Measurements from ENCODE around the gene KMT2B. TPM values are rescaled to one million over a fixed set of nuclear protein-coding genes. Genes with fewer than 3 reads are reported as not detected.
"Not testable (repeated sequence)": the region's sequence is repeated elsewhere in the genome, so short reads cannot be mapped to it uniquely, and the experiment has no call there.

KMT2B gene
- total RNA-seq, 1 experiment from 2014 or later = 10.8 TPM

DNA sequence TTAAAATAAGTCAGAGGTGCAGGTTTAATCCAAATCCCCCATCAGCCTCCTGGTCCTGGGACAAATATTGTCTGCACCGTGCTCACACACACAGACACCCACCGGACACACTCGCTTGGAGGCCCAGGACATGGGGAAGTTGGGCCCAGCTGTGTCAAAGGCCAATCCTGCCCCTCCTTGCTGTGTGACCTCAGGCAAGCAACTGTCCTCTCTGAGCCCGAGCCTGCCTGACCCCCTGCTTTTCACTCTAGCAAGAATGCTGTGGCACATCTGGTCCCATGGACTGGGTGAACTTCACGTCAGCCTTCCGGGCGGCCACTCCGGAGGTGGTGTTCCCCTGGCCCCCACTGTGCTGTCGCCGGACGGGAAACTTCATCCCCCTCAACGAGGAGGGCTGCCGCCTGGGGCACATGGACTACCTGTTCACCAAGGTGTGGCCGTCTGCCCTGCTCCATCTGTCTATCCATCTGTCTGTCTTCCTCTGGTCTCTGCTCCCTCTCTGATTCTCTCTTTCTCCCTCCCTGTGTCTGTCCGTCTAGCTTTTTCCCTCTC is 42.1 kb upstream of the KMT2B start:
- Histone ChIP-seq H3K4me2 (ENCODE audit: low read length) (no peak overlapping the region), H4K20me1 (ENCODE audit: low read length) (no peaks in the 10 kb centered on the region), H3K27ac (ENCODE audit: low read length) (no peak overlapping the region), H3K4me3 (ENCODE audit: low read length) (no peak overlapping the region), H3K9ac (ENCODE audit: low read length) (no peak overlapping the region), H3K9me2 (replicated peaks; ENCODE audit: low read length) (no peaks in the 10 kb centered on the region), H3K4me1 (ENCODE audit: insufficient read depth, low read length) (no peaks in the 10 kb centered on the region), H3K36me3 (ENCODE audit: low read depth, low read length) (no peaks in the 10 kb centered on the region), H3F3A (ENCODE audit: low read length, unreplicated experiment) (no peaks in the 10 kb centered on the region), H2AFZ (ENCODE audit: low read length) (no peak overlapping the region), H3K79me2 (ENCODE audit: low read length) (no peaks in the 10 kb centered on the region), H3K27me3 (ENCODE audit: low read length) (0 out of 2 replicates have a peak, but pooled peaks cover 3% of the 10 kb centered on the region), H3K9me3 (ENCODE audit: low read length) (no peaks in the 10 kb centered on the region)
- no peak for DNase-seq
- no peak for ATAC-seq
- no TSS peak for BruUV-seq (replicated peaks)
- CTCF ChIA-PET = interaction anchor here (0.6 kb wide), 1 partner anchor 140 kb away, joined by 3 read pairs; no protein-coding TSS in a partner anchor
- intact Hi-C loops (cut with micrococcal nuclease) = no loop called here
- POLR2A ChIA-PET (ENCODE audit: unreplicated experiment) = no interaction called here
- TF ChIP-seq, protein P1, sequence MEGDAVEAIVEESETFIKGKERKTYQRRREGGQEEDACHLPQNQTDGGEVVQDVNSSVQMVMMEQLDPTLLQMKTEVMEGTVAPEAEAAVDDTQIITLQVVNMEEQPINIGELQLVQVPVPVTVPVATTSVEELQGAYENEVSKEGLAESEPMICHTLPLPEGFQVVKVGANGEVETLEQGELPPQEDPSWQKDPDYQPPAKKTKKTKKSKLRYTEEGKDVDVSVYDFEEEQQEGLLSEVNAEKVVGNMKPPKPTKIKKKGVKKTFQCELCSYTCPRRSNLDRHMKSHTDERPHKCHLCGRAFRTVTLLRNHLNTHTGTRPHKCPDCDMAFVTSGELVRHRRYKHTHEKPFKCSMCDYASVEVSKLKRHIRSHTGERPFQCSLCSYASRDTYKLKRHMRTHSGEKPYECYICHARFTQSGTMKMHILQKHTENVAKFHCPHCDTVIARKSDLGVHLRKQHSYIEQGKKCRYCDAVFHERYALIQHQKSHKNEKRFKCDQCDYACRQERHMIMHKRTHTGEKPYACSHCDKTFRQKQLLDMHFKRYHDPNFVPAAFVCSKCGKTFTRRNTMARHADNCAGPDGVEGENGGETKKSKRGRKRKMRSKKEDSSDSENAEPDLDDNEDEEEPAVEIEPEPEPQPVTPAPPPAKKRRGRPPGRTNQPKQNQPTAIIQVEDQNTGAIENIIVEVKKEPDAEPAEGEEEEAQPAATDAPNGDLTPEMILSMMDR (conservative IDR thresholded peaks at IDR 0.05; ENCODE audit: low read depth, low read length) = no peak
- TF ChIP-seq EZH2 (IDR thresholded peaks at IDR 0.05; ENCODE audit: low read length, unreplicated experiment) (no peak), EZH2phosphoT487 (IDR thresholded peaks at IDR 0.05; ENCODE audit: borderline replicate concordance, low read length) (no peak)

DNA sequence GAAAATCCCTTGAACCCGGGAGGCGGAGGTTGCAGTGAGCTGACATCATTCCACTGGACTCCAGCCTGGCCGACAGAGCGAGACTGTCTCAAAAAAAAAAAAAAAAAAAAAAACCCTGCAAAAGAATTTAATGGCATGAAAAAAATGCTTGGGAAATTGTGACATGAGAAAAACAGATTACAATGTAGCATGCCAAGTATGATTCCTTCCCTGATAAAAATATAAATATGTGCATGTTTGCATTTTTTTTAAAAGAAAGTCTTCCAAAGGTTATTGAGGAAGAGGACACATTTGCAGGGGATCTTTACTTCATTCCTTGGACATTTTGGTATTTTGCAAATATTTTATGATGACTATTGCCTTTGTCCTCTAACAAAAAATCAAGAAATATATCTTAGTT is 28.0 kb upstream of the KMT2B start:
- BruUV-seq (replicated peaks) = no TSS peak
- Histone ChIP-seq H3K4me2 (ENCODE audit: low read length) (no peak overlapping the region), H3K4me3 (ENCODE audit: low read length) (no peak overlapping the region), H2AFZ (ENCODE audit: low read length) (no peak overlapping the region), H3K27ac (ENCODE audit: low read length) (no peak overlapping the region), H3F3A (ENCODE audit: low read length, unreplicated experiment) (no peaks in the 10 kb centered on the region), H3K9me3 (ENCODE audit: low read length) (no peaks in the 10 kb centered on the region), H3K9ac (ENCODE audit: low read length) (no peak overlapping the region), H3K27me3 (ENCODE audit: low read length) (no peaks in the 10 kb centered on the region), H3K4me1 (ENCODE audit: insufficient read depth, low read length) (no peaks in the 10 kb centered on the region), H4K20me1 (ENCODE audit: low read length) (no peaks in the 10 kb centered on the region), H3K9me2 (replicated peaks; ENCODE audit: low read length) (no peaks in the 10 kb centered on the region), H3K36me3 (ENCODE audit: low read depth, low read length) (no peaks in the 10 kb centered on the region; the same call in 1 of the 2 replicates), H3K79me2 (ENCODE audit: low read length) (no peaks in the 10 kb centered on the region)
- ATAC-seq (no peak), DNase-seq (no peak)
- intact Hi-C loops (cut with micrococcal nuclease) = loop anchor here (10.0 kb wide), 1 partner anchor 135 kb away; no protein-coding TSS in a partner anchor
- POLR2A ChIA-PET (ENCODE audit: unreplicated experiment) = no interaction called here
- CTCF ChIA-PET = no interaction called here
- TF ChIP-seq EZH2 (IDR thresholded peaks at IDR 0.05; ENCODE audit: low read length, unreplicated experiment) (no peak), EZH2phosphoT487 (IDR thresholded peaks at IDR 0.05; ENCODE audit: borderline replicate concordance, low read length) (no peak)
- TF ChIP-seq, protein P1 (conservative IDR thresholded peaks at IDR 0.05; ENCODE audit: low read depth, low read length) = no peak

DNA sequence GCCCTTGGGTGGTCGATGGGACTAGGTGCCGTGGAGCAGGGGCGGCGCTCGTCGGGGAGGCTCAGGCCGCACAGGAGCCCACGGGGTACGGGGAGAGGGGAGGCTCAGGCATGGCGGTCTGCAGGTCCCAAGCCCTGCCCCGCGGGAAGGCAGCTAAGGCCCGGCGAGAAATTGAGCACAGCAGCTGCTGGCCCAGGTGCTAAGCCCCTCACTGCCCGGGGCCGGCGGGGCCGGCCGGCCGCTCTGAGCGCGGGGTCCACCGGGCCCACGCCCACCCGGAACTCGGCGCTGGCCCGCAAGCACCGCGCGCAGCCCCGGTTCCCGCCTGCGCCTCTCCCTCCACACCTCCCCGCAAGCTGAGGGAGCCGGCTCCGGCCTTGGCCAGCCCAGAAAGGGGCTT is 26.7 kb upstream of the KMT2B start:
- H3K9ac ChIP-seq (ENCODE audit: low read length); H3F3A ChIP-seq (ENCODE audit: low read length, unreplicated experiment); POLR2A ChIA-PET (ENCODE audit: unreplicated experiment); DNase-seq; CTCF ChIA-PET; H3K4me3 ChIP-seq (ENCODE audit: low read length); H3K9me3 ChIP-seq (ENCODE audit: low read length); H3K79me2 ChIP-seq (ENCODE audit: low read length); H3K36me3 ChIP-seq (ENCODE audit: low read depth, low read length); H3K9me2 ChIP-seq (replicated peaks; ENCODE audit: low read length); H3K27ac ChIP-seq (ENCODE audit: low read length); H4K20me1 ChIP-seq (ENCODE audit: low read length); BruUV-seq (replicated peaks); H3K4me1 ChIP-seq (ENCODE audit: insufficient read depth, low read length); H2AFZ ChIP-seq (ENCODE audit: low read length); ATAC-seq; H3K4me2 ChIP-seq (ENCODE audit: low read length); H3K27me3 ChIP-seq (ENCODE audit: low read length): not testable (repeated sequence)
- intact Hi-C loops (cut with micrococcal nuclease) = loop anchor here (10.0 kb wide), 1 partner anchor 134 kb away; no protein-coding TSS in a partner anchor

All from PC-3 (cell line).